GM20000 (cell line): ENCODE data around the gene SLC17A9.

Experiments used
- DNase-seq: peaks from one replicate; pipeline ENCODE4 v3.0.0; 2012; ENCODE audit warnings: low spot score
- CTCF ChIP-seq: IDR thresholded peaks from 2 replicates; pipeline ENCODE4 v1.5.1; 2012; ENCODE audit warnings: mild to moderate bottlenecking, control low read depth; ENCODE audit errors: extremely low read depth, missing control alignments

The SLC17A9 gene

DNA sequence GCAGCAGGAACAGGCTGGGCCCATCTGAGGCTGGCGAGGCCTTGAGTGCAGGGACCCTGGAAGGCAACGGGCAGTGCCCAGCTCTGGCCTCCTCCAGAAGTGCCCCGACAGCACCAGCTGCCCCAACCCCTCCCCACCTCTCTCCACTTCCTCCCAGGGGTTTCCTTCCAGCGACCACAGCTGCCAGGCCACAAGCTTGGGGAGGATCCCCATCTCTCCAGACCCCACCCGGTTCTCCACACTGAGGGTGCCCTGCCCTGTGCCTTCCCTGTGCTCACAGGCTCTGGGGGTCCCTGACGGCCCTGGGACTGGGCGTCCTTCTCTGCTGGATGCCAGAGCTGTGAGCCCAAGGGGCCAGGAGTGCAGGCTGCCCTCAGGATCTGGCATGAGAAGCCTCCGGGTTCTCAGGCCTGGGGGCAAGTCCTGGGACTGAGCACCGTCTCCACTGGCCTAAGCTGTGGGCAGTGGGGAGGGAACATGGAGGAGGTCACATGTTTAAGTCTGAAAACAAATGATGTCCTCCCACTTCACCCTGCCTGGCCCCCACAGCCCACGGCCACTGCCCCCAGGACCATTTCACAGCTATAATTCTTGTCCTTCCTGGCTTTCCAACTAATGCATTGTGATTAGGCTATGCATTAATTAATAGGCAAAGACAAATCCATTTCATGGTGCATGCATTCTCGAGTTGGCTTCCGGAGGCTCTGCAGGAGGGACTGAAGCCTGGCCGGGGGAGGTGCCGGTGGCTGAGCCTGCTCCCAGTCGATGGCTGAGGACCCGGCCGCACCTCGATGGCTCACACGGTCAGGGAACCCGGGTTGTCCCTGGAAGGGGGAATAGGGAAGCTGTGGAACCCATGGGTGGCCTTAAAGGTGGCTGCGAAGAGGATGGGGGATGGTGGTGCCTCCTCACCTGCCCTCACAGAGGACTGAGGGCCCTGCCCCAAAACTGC lies 29.9 kb downstream of the SLC17A9 start:
- no peak for TF ChIP-seq CTCF
- no peak for DNase-seq

GRCh38 chr20:62983210-62983609 lies 30.7 kb downstream of the SLC17A9 start:
- TF ChIP-seq CTCF, result no peak
- DNase-seq, result no peak

DNA sequence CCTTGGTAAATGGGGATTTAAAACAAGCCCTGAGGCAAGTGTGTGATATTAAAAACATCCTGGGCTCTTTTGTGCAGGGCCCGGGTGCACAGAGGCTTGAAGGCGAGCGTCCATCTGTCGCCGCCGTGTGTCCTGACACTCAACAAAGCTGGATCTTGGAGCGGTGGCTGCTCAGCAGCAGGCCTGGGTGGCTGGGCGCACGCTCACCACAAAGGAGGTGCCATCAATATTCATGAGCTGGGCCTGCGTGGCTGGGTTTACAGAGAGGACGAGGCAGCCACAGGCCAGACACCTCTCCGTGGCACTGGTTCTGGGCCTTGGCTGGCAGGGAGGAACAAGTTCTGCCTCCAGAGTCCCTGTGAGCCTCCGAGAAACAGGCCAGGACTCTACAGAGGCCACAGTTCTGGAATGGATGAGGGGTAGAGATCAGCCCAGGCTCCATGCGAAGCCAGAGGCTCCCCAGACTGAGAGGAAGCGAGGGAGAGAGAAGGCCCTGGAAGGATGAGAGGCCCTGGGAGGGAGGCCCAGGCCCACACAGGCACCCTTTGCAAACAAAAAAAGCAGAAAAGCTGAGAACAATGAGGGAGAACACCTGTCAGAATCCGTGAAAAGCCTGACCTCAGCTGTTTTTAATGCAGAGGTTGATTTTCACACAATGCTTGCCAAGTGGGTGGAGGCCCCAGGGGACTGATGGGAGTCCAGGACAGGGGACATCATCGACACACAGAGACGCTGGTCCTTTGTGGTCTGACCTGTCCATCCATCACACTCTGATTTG lies 32.3 kb downstream of the SLC17A9 start:
- TF ChIP-seq CTCF, result no peak
- no peak for DNase-seq

GRCh38 chr20:62985444-62985778 lies 32.9 kb downstream of the SLC17A9 start:
- no peak for DNase-seq
- TF ChIP-seq CTCF, result no peak

GRCh38 chr20:62986257-62986800 lies 33.8 kb downstream of the SLC17A9 start:
- DNase-seq, result no peak
- TF ChIP-seq CTCF, result no peak

DNA sequence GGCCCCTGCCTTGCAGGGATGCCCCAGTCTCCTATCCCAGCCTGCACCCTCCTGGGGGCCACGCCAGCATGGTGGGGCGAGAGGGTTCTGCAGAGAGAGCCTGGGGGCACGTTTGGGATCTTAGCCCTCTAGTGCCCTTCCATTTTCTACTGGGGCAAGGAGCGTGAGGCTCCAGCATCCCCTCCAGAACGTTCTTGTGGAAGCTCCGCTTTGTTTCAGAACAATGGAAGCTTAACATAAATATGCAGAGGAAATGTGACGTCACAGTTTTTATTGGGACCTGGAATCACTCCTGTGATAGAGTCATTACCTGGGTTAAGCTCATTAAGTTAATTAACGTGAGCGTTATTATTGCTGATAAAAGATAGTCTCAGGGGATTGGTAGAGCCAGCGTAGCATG lies 34.6 kb downstream of the SLC17A9 start:
- DNase-seq, result no peak
- no peak for TF ChIP-seq CTCF

DNA sequence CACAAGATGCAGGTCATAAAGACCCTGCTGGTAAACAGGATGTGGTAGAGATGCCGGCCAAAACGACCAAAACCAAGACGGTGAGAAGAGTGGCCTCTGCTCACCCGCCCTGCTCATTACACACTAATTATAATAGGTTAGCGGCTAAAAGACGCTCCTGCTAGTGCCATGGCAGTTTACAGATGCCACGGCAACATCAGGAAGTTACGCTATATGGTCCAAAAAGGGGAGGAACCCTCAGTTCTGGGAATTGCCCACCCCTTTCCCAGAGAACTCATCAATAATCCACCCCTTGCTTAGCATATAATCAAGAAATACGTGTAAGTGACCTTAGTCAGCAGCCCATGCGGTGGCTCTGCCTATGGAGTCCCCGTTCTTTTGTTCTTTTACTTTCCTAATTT lies 36.7 kb downstream of the SLC17A9 start:
- TF ChIP-seq CTCF, result no peak
- DNase-seq, result no peak
